Measurements from ENCODE around the gene DMTF1.

DMTF1 gene

GRCh38 chr7:87171282-87171934, 19.2 kb downstream of the DMTF1 start:
- Histone ChIP-seq H3K4me3 (ENCODE audit: low read length) (no peak overlapping the region), H3K36me3 (ENCODE audit: insufficient read depth, low read length) (peaks cover 97% of the 10 kb centered on the region), H3K9me3 (replicated peaks; ENCODE audit: low read length) (no peaks in the 10 kb centered on the region), H3K4me2 (ENCODE audit: low read length) (no peak overlapping the region), H3K4me1 (ENCODE audit: control insufficient read depth, insufficient read depth, low read length) (no peaks in the 10 kb centered on the region), H3K27me3 (ENCODE audit: control insufficient read depth, insufficient read depth, low read length) (no peaks in the 10 kb centered on the region), H3K9ac (ENCODE audit: low read depth, low read length) (no peak overlapping the region)

GRCh38 chr7:87173471-87173870, 21.2 kb downstream of the DMTF1 start:
- no peaks in the 10 kb centered on the region for H3K9me3 ChIP-seq (replicated peaks; ENCODE audit: low read length)
- no peaks in the 10 kb centered on the region for H3K4me1 ChIP-seq (ENCODE audit: control insufficient read depth, insufficient read depth, low read length)
- H3K27me3 ChIP-seq (ENCODE audit: control insufficient read depth, insufficient read depth, low read length), result no peaks in the 10 kb centered on the region
- H3K36me3 ChIP-seq (ENCODE audit: insufficient read depth, low read length), result peaks cover 93% of the 10 kb centered on the region
- H3K4me2 ChIP-seq (ENCODE audit: low read length), result no peak overlapping the region
- H3K9ac ChIP-seq (ENCODE audit: low read depth, low read length), result no peak overlapping the region
- H3K4me3 ChIP-seq (ENCODE audit: low read length), result no peak overlapping the region

GRCh38 chr7:87178320-87178719, 26.1 kb downstream of the DMTF1 start:
- Histone ChIP-seq H3K36me3 (ENCODE audit: insufficient read depth, low read length) (peaks cover 82% of the 10 kb centered on the region), H3K4me3 (ENCODE audit: low read length) (no peak overlapping the region), H3K9ac (ENCODE audit: low read depth, low read length) (no peak overlapping the region), H3K4me2 (ENCODE audit: low read length) (no peak overlapping the region), H3K27me3 (ENCODE audit: control insufficient read depth, insufficient read depth, low read length) (no peaks in the 10 kb centered on the region), H3K9me3 (replicated peaks; ENCODE audit: low read length) (no peaks in the 10 kb centered on the region), H3K4me1 (ENCODE audit: control insufficient read depth, insufficient read depth, low read length) (no peaks in the 10 kb centered on the region)

- peaks cover 82% of the 10 kb centered on the region for H3K36me3 ChIP-seq (ENCODE audit: insufficient read depth, low read length)
- H3K4me1 ChIP-seq (ENCODE audit: control insufficient read depth, insufficient read depth, low read length), result no peaks in the 10 kb centered on the region
- no peak overlapping the region for H3K9ac ChIP-seq (ENCODE audit: low read depth, low read length)
- no peak overlapping the region for H3K4me3 ChIP-seq (ENCODE audit: low read length)
- H3K4me2 ChIP-seq (ENCODE audit: low read length), result no peak overlapping the region
- H3K27me3 ChIP-seq (ENCODE audit: control insufficient read depth, insufficient read depth, low read length), result no peaks in the 10 kb centered on the region
- H3K9me3 ChIP-seq (replicated peaks; ENCODE audit: low read length), result no peaks in the 10 kb centered on the region
Observed at GRCh38 chr7:87179180-87179579, 26.9 kb downstream of the DMTF1 start.

GRCh38 chr7:87187120-87187519, 34.9 kb downstream of the DMTF1 start:
- no peak overlapping the region for H3K4me2 ChIP-seq (ENCODE audit: low read length)
- H3K9ac ChIP-seq (ENCODE audit: low read depth, low read length), result no peak overlapping the region
- no peaks in the 10 kb centered on the region for H3K4me1 ChIP-seq (ENCODE audit: control insufficient read depth, insufficient read depth, low read length)
- peaks cover 96% of the 10 kb centered on the region for H3K36me3 ChIP-seq (ENCODE audit: insufficient read depth, low read length)
- no peaks in the 10 kb centered on the region for H3K9me3 ChIP-seq (replicated peaks; ENCODE audit: low read length)
- H3K27me3 ChIP-seq (ENCODE audit: control insufficient read depth, insufficient read depth, low read length), result no peaks in the 10 kb centered on the region
- H3K4me3 ChIP-seq (ENCODE audit: low read length), result no peak overlapping the region

- no peak overlapping the region for H3K4me2 ChIP-seq (ENCODE audit: low read length)
- no peaks in the 10 kb centered on the region for H3K27me3 ChIP-seq (ENCODE audit: control insufficient read depth, insufficient read depth, low read length)
- H3K4me1 ChIP-seq (ENCODE audit: control insufficient read depth, insufficient read depth, low read length), result no peaks in the 10 kb centered on the region
- no peak overlapping the region for H3K9ac ChIP-seq (ENCODE audit: low read depth, low read length)
- H3K36me3 ChIP-seq (ENCODE audit: insufficient read depth, low read length), result peaks cover 96% of the 10 kb centered on the region
- no peak overlapping the region for H3K4me3 ChIP-seq (ENCODE audit: low read length)
- no peaks in the 10 kb centered on the region for H3K9me3 ChIP-seq (replicated peaks; ENCODE audit: low read length)
Observed at GRCh38 chr7:87188930-87189329, 36.7 kb downstream of the DMTF1 start.

GRCh38 chr7:87190783-87191182, 38.5 kb downstream of the DMTF1 start:
- no peaks in the 10 kb centered on the region for H3K27me3 ChIP-seq (ENCODE audit: control insufficient read depth, insufficient read depth, low read length)
- H3K4me1 ChIP-seq (ENCODE audit: control insufficient read depth, insufficient read depth, low read length), result no peaks in the 10 kb centered on the region
- no peaks in the 10 kb centered on the region for H3K9me3 ChIP-seq (replicated peaks; ENCODE audit: low read length)
- H3K9ac ChIP-seq (ENCODE audit: low read depth, low read length), result no peak overlapping the region
- H3K4me2 ChIP-seq (ENCODE audit: low read length), result no peak overlapping the region
- H3K36me3 ChIP-seq (ENCODE audit: insufficient read depth, low read length), result peaks cover 96% of the 10 kb centered on the region
- H3K4me3 ChIP-seq (ENCODE audit: low read length), result no peak overlapping the region

GRCh38 chr7:87192784-87193487, 40.7 kb downstream of the DMTF1 start:
- Histone ChIP-seq H3K9me3 (replicated peaks; ENCODE audit: low read length) (no peaks in the 10 kb centered on the region), H3K27me3 (ENCODE audit: control insufficient read depth, insufficient read depth, low read length) (no peaks in the 10 kb centered on the region), H3K9ac (ENCODE audit: low read depth, low read length) (no peak overlapping the region), H3K4me3 (ENCODE audit: low read length) (no peak overlapping the region), H3K4me1 (ENCODE audit: control insufficient read depth, insufficient read depth, low read length) (no peaks in the 10 kb centered on the region), H3K36me3 (ENCODE audit: insufficient read depth, low read length) (peaks cover 96% of the 10 kb centered on the region), H3K4me2 (ENCODE audit: low read length) (no peak overlapping the region)

- Histone ChIP-seq H3K9ac (ENCODE audit: low read depth, low read length) (no peak overlapping the region), H3K4me1 (ENCODE audit: control insufficient read depth, insufficient read depth, low read length) (no peaks in the 10 kb centered on the region), H3K9me3 (replicated peaks; ENCODE audit: low read length) (no peaks in the 10 kb centered on the region), H3K4me3 (ENCODE audit: low read length) (no peak overlapping the region), H3K27me3 (ENCODE audit: control insufficient read depth, insufficient read depth, low read length) (no peaks in the 10 kb centered on the region), H3K4me2 (ENCODE audit: low read length) (no peak overlapping the region), H3K36me3 (ENCODE audit: insufficient read depth, low read length) (peaks cover 96% of the 10 kb centered on the region)
Observed at GRCh38 chr7:87193912-87194311, 41.7 kb downstream of the DMTF1 start.

GRCh38 chr7:87199241-87199640, 47.0 kb downstream of the DMTF1 start:
- Histone ChIP-seq H3K27me3 (ENCODE audit: control insufficient read depth, insufficient read depth, low read length) (no peaks in the 10 kb centered on the region), H3K9ac (ENCODE audit: low read depth, low read length) (no peak overlapping the region), H3K4me3 (ENCODE audit: low read length) (no peak overlapping the region), H3K36me3 (ENCODE audit: insufficient read depth, low read length) (peaks cover 75% of the 10 kb centered on the region), H3K4me1 (ENCODE audit: control insufficient read depth, insufficient read depth, low read length) (no peaks in the 10 kb centered on the region), H3K9me3 (replicated peaks; ENCODE audit: low read length) (peaks cover 3% of the 10 kb centered on the region), H3K4me2 (ENCODE audit: low read length) (no peak overlapping the region)

- Histone ChIP-seq H3K36me3 (ENCODE audit: insufficient read depth, low read length) (peaks cover 73% of the 10 kb centered on the region), H3K4me1 (ENCODE audit: control insufficient read depth, insufficient read depth, low read length) (no peaks in the 10 kb centered on the region), H3K4me2 (ENCODE audit: low read length) (no peak overlapping the region), H3K9me3 (replicated peaks; ENCODE audit: low read length) (peaks cover 7% of the 10 kb centered on the region), H3K27me3 (ENCODE audit: control insufficient read depth, insufficient read depth, low read length) (no peaks in the 10 kb centered on the region), H3K4me3 (ENCODE audit: low read length) (no peak overlapping the region), H3K9ac (ENCODE audit: low read depth, low read length) (no peak overlapping the region)
Observed at GRCh38 chr7:87199700-87200450, 47.6 kb downstream of the DMTF1 start.

Measured in skeletal muscle satellite cell (primary cell).